ENCODE results near the gene COTL1.

The COTL1 gene

GRCh38 chr16:84614073-84614459 lies 3.8 kb downstream of the COTL1 start:
- no peak for DNase-seq (ENCODE audit: low spot score)

- no peak for DNase-seq (ENCODE audit: low spot score)
Observed at GRCh38 chr16:84613408-84614072, 4.3 kb downstream of the COTL1 start.

GRCh38 chr16:84612686-84613085 lies 5.2 kb downstream of the COTL1 start:
- DNase-seq (ENCODE audit: low spot score): no peak

- no peak for DNase-seq (ENCODE audit: low spot score)
Observed at GRCh38 chr16:84611041-84611440, 6.8 kb downstream of the COTL1 start.

DNA sequence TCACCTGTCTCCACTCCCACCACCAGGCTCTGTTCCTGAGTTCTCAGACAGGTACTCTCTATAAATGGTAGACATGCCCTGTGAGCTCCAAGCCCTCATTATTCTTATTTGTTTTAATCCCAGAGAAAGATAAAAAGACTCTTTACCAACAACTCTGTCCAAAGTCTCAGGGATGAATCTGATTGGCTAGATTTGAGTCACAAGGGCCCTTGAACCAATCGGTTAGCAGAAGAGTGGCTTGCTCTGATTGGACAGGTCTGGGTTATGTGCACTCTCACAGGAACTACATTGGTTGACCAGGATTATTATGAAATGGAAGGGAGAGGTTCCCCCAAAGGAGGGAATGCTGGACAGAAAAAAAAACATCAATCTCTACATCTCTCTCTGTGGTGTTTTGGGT lies 7.5 kb downstream of the COTL1 start:
- no peak for DNase-seq (ENCODE audit: low spot score)

GRCh38 chr16:84609563-84610177 lies 8.2 kb downstream of the COTL1 start:
- DNase-seq (ENCODE audit: low spot score): no peak

DNA sequence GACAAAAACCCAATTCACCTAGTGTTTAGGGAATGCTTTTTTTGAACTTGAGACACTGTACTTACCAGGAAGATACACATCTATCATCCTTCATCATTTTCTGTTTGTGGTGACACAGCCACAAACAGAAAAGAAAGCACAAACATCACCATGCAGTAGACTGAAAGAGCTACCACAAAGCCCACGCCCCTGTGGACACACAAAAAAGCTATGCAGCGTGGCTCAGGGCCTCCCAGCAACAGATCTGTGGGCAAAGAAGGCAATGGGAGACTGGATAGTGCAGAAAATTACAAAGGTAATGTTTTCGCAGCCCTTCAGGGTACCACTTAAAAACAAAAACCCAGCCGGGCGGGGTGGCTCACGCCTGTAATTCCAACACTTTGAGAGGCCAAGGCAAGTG lies 9.6 kb downstream of the COTL1 start:
- no peak for DNase-seq (ENCODE audit: low spot score)

GRCh38 chr16:84607694-84608093 lies 10.2 kb downstream of the COTL1 start:
- peak; percentile 77 for DNase-seq (ENCODE audit: low spot score)

- no peak for DNase-seq (ENCODE audit: low spot score)
Observed at GRCh38 chr16:84607061-84607460, 10.8 kb downstream of the COTL1 start.

DNA sequence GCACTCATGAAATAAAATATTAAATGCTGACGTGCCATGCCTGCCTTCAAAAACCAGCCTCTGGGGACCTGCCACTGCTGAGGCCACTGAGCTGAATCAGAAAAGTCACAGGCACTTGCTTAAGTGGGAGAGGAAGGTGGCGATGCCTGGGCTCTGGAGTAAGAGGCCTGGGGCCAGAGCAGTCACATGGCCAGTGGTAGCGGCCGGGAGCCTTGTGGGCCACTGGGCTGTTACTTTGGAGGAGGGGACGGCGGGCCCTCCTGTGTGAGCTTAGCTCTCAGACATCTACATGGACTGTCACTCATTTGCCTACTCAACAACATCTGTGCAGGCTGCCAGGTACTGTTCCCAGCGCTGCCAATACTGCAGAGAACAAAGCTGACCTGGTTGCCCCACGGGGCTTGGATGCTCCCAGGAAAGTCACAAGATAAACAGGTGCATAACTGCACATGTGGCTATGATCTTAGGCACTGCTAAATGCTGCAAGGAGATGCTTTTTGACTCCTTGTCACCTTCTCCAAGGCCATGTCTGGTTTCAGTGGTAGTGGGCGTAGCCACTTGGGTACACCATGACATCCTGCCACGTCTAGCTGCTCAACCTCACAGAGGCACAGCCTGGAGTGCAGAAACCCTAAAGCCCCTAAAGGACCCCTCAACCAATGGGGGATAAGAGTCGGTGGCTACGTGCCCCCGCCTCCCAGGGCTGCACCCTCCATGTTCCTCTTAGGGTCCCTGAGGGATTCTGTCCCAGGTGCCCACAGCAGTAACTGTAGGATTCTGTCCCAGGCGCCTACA lies 11.6 kb downstream of the COTL1 start:
- no peak for DNase-seq (ENCODE audit: low spot score)

- DNase-seq (ENCODE audit: low spot score): no peak
Observed at GRCh38 chr16:84605339-84605848, 12.5 kb downstream of the COTL1 start.

- DNase-seq (ENCODE audit: low spot score): no peak
Observed at GRCh38 chr16:84604477-84605013, 13.3 kb downstream of the COTL1 start.

DNA sequence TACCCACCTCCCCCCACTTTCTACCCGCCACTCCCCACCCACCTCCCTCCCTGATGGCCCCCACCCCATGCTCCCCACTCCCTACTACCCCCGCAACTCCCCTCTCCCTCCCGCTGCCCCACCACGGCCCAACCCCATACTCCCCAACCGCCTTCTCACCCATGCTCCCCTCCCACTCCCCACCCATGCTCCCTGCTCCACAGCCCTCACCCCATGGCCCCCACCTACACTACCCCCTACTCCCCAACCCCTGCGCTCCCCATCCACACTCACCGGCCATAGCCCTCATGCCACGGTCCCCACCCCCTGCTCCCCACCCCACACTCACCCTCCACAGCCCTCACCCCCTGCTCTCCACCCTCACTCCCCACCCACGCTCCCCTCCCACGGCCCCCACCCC lies 13.9 kb downstream of the COTL1 start:
- no peak for DNase-seq (ENCODE audit: low spot score)

DNA sequence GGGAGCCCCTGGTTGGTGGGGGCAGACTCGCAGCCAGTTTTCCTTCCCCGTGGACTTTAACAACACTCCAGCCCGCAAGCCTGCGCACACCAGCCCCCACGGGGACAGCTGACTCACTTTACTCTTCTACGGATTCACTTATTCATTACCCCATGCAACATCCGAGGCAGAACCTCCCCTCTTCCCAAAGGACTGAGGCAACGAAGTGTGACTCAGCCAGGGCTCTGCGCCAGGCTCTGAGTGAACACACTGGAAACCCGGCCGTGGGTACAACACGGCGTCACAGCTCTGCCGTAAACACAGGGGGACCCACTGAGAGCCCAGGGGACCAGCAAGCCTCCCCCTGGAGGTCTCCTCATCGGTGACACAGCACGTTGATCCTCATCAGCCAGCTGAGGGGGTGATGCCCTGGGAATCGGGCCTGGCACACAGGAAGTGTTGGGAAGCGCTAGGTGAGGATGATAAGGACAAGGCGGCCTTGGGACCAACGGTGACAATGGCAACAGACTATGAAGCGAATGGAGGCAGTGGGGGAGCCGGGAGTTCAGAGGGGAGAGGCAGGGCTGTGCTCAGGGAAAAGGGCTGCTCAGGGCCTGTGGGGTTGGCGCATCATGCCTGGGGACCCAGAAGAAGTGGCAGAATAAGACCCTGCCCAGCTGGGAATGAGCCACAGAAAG lies 14.6 kb downstream of the COTL1 start:
- DNase-seq (ENCODE audit: low spot score): no peak

DNA sequence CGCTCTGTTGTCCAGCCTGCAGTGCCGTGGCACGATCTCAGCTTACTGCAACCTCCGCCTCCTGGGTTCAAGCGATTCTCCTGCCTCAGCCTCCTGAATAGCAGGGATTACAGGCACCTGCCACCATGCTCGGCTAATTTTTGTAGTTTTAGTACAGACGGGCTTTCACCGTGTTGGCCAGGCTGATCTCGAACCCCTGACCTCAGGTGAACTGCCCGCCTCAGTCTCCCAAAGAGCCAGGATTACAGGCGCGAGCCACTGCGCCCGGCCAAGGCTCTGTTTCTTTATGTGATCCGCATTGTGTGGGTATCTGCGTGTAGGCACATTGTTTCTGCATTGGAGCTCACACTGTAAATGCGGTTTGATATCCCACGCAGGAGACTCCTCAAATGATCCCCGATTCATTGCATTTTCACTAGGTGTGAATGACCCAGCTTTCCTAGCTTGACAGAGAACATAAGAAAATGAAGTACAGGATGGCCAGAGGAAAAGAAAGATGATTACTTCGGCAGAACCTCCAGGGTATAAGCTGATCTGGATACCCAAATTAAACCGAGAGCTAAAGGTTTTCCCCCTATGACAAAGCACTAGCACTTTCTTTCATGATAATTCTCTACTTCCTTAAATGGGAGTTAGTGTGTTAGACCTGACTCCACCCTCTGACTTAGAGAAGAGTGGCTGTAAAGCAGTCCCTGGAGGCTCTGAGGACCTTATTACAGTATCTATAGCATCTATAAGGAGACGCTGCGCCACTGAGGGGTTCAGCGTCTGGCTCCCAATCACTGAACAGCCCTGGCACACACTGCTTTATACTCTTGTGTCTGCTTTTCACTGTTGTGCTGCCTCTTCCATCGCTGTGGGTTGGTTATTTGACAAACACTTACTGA lies 17.3 kb downstream of the COTL1 start:
- peak; percentile 75 for DNase-seq (ENCODE audit: low spot score)

- DNase-seq (ENCODE audit: low spot score): peak; percentile 49
Observed at GRCh38 chr16:84599521-84600202, 18.2 kb downstream of the COTL1 start.

GRCh38 chr16:84598360-84598759 lies 19.5 kb downstream of the COTL1 start:
- no peak for DNase-seq (ENCODE audit: low spot score)

DNA sequence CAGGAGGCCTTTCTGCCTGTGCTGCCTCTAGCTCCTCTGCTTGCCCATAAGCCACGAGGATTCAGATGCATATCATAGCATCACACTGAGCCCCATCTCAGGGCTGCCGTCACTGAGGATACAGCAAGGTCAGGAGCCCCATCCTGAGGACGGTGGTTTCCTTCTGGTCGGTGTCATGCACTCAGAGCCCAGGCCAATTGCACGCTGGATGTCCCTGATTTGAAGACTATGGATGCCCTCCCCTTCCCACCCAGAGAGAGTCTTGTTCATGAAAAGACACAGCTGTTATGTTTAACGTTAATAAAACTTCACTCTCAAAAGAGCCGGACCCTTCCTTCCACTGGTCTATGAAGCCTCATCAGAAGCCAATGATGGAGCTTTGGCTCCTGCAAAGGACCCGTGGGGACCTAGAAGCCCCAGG lies 19.9 kb downstream of the COTL1 start:
- no peak for DNase-seq (ENCODE audit: low spot score)

- DNase-seq (ENCODE audit: low spot score): peak; percentile 44
Observed at GRCh38 chr16:84597528-84597896, 20.4 kb downstream of the COTL1 start.

- no peak for DNase-seq (ENCODE audit: low spot score)
Observed at GRCh38 chr16:84596801-84597527, 20.9 kb downstream of the COTL1 start.

Data from germinal center (tissue), 1 donor.